AG04450 (cell line): ENCODE data around the gene METRN. TPM values are rescaled to one million over a fixed set of nuclear protein-coding genes. Genes with fewer than 3 reads are reported as not detected.

ENCODE experiments used
- CTCF ChIA-PET: fragments of 300-600, 350-600 bp; formaldehyde crosslinking; extraction: SDS; loops from one replicate; lab custom pipeline; 2022; ENCODE audit warnings: antibody characterized with exemption, inconsistent platforms; lab: Charles Lee
- POLR2A ChIA-PET: fragments of 350-600 bp; formaldehyde crosslinking; extraction: SDS; loops from one replicate; lab custom pipeline; 2021; ENCODE audit warnings: antibody characterized with exemption, inconsistent platforms; lab: Yijun Ruan, JAX
- DNase-seq: peaks from one replicate; pipeline ENCODE4 v3.0.0-alpha.2; 2011; ENCODE audit warnings: low read depth, low spot score
- H3K27ac ChIP-seq: one replicate; pipeline ENCODE4 v1.5.1; 2012; ENCODE audit warnings: low read depth, low read length, control low read depth
- H3K27me3 ChIP-seq: one replicate; pipeline ENCODE4 v1.6.0; 2012; ENCODE audit warnings: low read length; ENCODE audit not compliant: control insufficient read depth, insufficient read depth
- H3K4me3 ChIP-seq: 2 replicates; pipeline ENCODE4 v1.5.1; 2011; ENCODE audit warnings: mild to moderate bottlenecking, low read depth, low read length, control low read depth
- H3K9me3 ChIP-seq: 2 replicates; pipeline ENCODE4 v1.5.1; 2012; ENCODE audit warnings: low read length; ENCODE audit not compliant: control insufficient read depth, insufficient read depth
- CTCF ChIP-seq: IDR thresholded peaks from 2 replicates; pipeline ENCODE4 v1.5.1; 2011; ENCODE audit warnings: low read depth, low read length, control low read depth, inconsistent platforms
- polyA plus RNA-seq: library from polyadenylated mRNA; depleted of rRNA; stranded (reverse); fragments of >200 nt; gene quantifications from 2 replicates; pipeline ENCODE4 v1.2.3, GENCODE V29; 2011

Gene METRN
- polyA plus RNA-seq, 1 experiment, result 20.0 TPM

- H3K9me3 ChIP-seq, result no peaks in the 10 kb centered on the region; the same call in 1 of the 2 replicates
- no peaks in the 10 kb centered on the region for H3K27me3 ChIP-seq
- POLR2A ChIA-PET, result interaction anchor here (1.4 kb wide), 1 partner anchor 14 kb away, joined by 6 read pairs; no protein-coding TSS in a partner anchor
- CTCF ChIA-PET, result interaction anchor here (1.4 kb wide), 1 partner anchor 10 kb away, joined by 5 read pairs; no protein-coding TSS in a partner anchor
- TF ChIP-seq CTCF, result no peak
- no peak overlapping the region for H3K4me3 ChIP-seq
- no peak for DNase-seq
- no peak overlapping the region for H3K27ac ChIP-seq
These were observed 11.2 kb downstream of the METRN start for GRCh38 chr16:726188-726437.

- peak within 1 kb of the TSS; percentile 39 for H3K27ac ChIP-seq
- no peak for TF ChIP-seq CTCF
- CTCF ChIA-PET, result no interaction called here
- no peaks in the 10 kb centered on the region; the same call in 1 of the 2 replicates for H3K9me3 ChIP-seq
- no peak for DNase-seq
- no peaks in the 10 kb centered on the region for H3K27me3 ChIP-seq
- peak within 1 kb of the TSS; percentile 73 for H3K4me3 ChIP-seq
- POLR2A ChIA-PET, result interaction anchor here (0.5 to 1.4 kb wide), 2 partner anchors 14 to 361 kb away, joined by 3 to 6 read pairs; no protein-coding TSS in a partner anchor
These were observed 11.7 kb downstream of the METRN start, which contains the start of the genes CCDC78 and HAGHL for GRCh38 chr16:726438-727290. Gene CCDC78, minus strand, starts transcription at chr16:726443. Its CDS starts 76 bp downstream, at chr16:726367. Gene HAGHL, plus strand, starts transcription at chr16:727106. Its CDS starts 404 bp downstream, at chr16:727510.

- Histone ChIP-seq H3K9me3 (no peaks in the 10 kb centered on the region; the same call in 1 of the 2 replicates), H3K27me3 (no peaks in the 10 kb centered on the region), H3K4me3 (peak overlapping the region; percentile 73), H3K27ac (no peak overlapping the region)
- no peak for DNase-seq
- no peak for TF ChIP-seq CTCF
- ChIA-PET CTCF (interaction anchor here (1.0 kb wide), 1 partner anchor 15 kb away, joined by 5 read pairs; no protein-coding TSS in a partner anchor), POLR2A (interaction anchor here (0.6 kb wide), 1 partner anchor 75 kb away, joined by 3 read pairs; no protein-coding TSS in a partner anchor)
These were observed 12.5 kb downstream of the METRN start for GRCh38 chr16:727291-727977.

GRCh38 chr16:728131-728889 is 13.4 kb downstream of the METRN start:
- TF ChIP-seq CTCF, result no peak
- ChIA-PET CTCF (interaction anchor here (1.0 to 1.5 kb wide), 2 partner anchors 13 to 16 kb away, joined by 4 to 5 read pairs; partner anchors contain the start of gene CIAO3), POLR2A (interaction anchor here (0.6 to 0.8 kb wide), 2 partner anchors 44 to 74 kb away, joined by 3 read pairs; partner anchors contain the start of gene JMJD8)
- Histone ChIP-seq H3K9me3 (no peaks in the 10 kb centered on the region; the same call in 1 of the 2 replicates), H3K27me3 (no peaks in the 10 kb centered on the region), H3K27ac (no peak overlapping the region), H3K4me3 (peak overlapping the region; percentile 73)
- no peak for DNase-seq
